OCI-LY1 (cell line): ENCODE data around the gene TMEM236.

Experiments used
- CTCF ChIP-seq: fragments of 200-600 bp; sonication (generic), shearing (Covaris generic); IDR thresholded peaks from 2 replicates; pipeline ENCODE4 v1.5.1; 2017; ENCODE audit warnings: mild to moderate bottlenecking, antibody characterized with exemption, low read length, moderate library complexity, mixed read lengths
- EZH2 ChIP-seq: fragments of 200-600 bp; sonication (generic), shearing (Covaris generic); IDR thresholded peaks from 2 replicates; pipeline ENCODE4 v1.8.0; 2017; ENCODE audit warnings: borderline replicate concordance, mixed run types, mild to moderate bottlenecking, antibody characterized with exemption, low read length, moderate library complexity, mixed read lengths

- no peak for TF ChIP-seq CTCF
- no peak for TF ChIP-seq EZH2
Measured at GRCh38 chr10:17708821-17709220, 43.2 kb upstream of the TMEM236 start.
